Mucosa of stomach (tissue), 1 donor: ENCODE measurements around the gene MSL3B.

Experiments
- H3K27me3 ChIP-seq: one replicate; pipeline ENCODE4 v1.7.0; 2013; ENCODE audit warnings: mild to moderate bottlenecking, low read length; ENCODE audit not compliant: control insufficient read depth, insufficient read depth
- H3K36me3 ChIP-seq: one replicate; pipeline ENCODE4 v1.7.0; 2013; ENCODE audit warnings: low read length; ENCODE audit not compliant: control insufficient read depth, insufficient read depth
- H3K4me1 ChIP-seq: one replicate; pipeline ENCODE4 v1.7.0; 2013; ENCODE audit warnings: mild to moderate bottlenecking, low read length; ENCODE audit not compliant: control insufficient read depth, insufficient read depth
- H3K4me3 ChIP-seq: one replicate; pipeline ENCODE4 v1.7.0; 2013; ENCODE audit warnings: low read length
- H3K9ac ChIP-seq: one replicate; pipeline ENCODE4 v1.7.0; 2013; ENCODE audit warnings: mild to moderate bottlenecking, low read length, moderate library complexity
- H3K9me3 ChIP-seq: one replicate; pipeline ENCODE4 v1.7.0; 2013; ENCODE audit warnings: mild to moderate bottlenecking, low read length, moderate library complexity; ENCODE audit not compliant: control insufficient read depth
- donor health status: Pancreatic carcinoma.

Gene MSL3B

GRCh38 chr2:233819884-233820773, 48.1 kb downstream of the MSL3B start:
- Histone ChIP-seq H3K36me3 (no peaks in the 10 kb centered on the region), H3K9ac (no peak overlapping the region), H3K27me3 (no peaks in the 10 kb centered on the region), H3K4me3 (no peak overlapping the region), H3K4me1 (peaks cover 8% of the 10 kb centered on the region), H3K9me3 (no peaks in the 10 kb centered on the region)

GRCh38 chr2:233818639-233819621, 49.3 kb downstream of the MSL3B start:
- H3K36me3 ChIP-seq: no peaks in the 10 kb centered on the region
- no peak overlapping the region for H3K9ac ChIP-seq

GRCh38 chr2:233817995-233818638, 50.1 kb downstream of the MSL3B start:
- Histone ChIP-seq H3K27me3 (no peaks in the 10 kb centered on the region), H3K9me3 (no peaks in the 10 kb centered on the region), H3K4me3 (no peak overlapping the region), H3K4me1 (peaks cover under 1% of the 10 kb centered on the region), H3K36me3 (no peaks in the 10 kb centered on the region), H3K9ac (no peak overlapping the region)

More at GRCh38 chr2:233818639-233819621, 49.3 kb downstream of the MSL3B start:
- Histone ChIP-seq H3K4me3 (no peak overlapping the region), H3K27me3 (no peaks in the 10 kb centered on the region), H3K4me1 (peaks cover 8% of the 10 kb centered on the region), H3K9me3 (no peaks in the 10 kb centered on the region)

- Histone ChIP-seq H3K9ac (no peak overlapping the region), H3K4me3 (no peak overlapping the region), H3K9me3 (no peaks in the 10 kb centered on the region), H3K4me1 (no peaks in the 10 kb centered on the region), H3K27me3 (no peaks in the 10 kb centered on the region), H3K36me3 (no peaks in the 10 kb centered on the region)
Measured at GRCh38 chr2:233817361-233817911, 50.8 kb downstream of the MSL3B start.

- Histone ChIP-seq H3K4me3 (no peak overlapping the region), H3K27me3 (no peaks in the 10 kb centered on the region), H3K4me1 (no peaks in the 10 kb centered on the region), H3K36me3 (no peaks in the 10 kb centered on the region), H3K9ac (no peak overlapping the region), H3K9me3 (no peaks in the 10 kb centered on the region)
Measured at GRCh38 chr2:233816771-233817170, 51.4 kb downstream of the MSL3B start.

GRCh38 chr2:233816334-233816733, 51.9 kb downstream of the MSL3B start:
- Histone ChIP-seq H3K4me3 (no peak overlapping the region), H3K9me3 (no peaks in the 10 kb centered on the region), H3K4me1 (no peaks in the 10 kb centered on the region), H3K27me3 (no peaks in the 10 kb centered on the region), H3K9ac (no peak overlapping the region), H3K36me3 (no peaks in the 10 kb centered on the region)

- no peaks in the 10 kb centered on the region for H3K36me3 ChIP-seq
- no peaks in the 10 kb centered on the region for H3K4me1 ChIP-seq
- H3K4me3 ChIP-seq: no peak overlapping the region
- H3K9me3 ChIP-seq: no peaks in the 10 kb centered on the region
- H3K27me3 ChIP-seq: no peaks in the 10 kb centered on the region
- H3K9ac ChIP-seq: no peak overlapping the region
Measured at GRCh38 chr2:233815861-233816260, 52.3 kb downstream of the MSL3B start.
